Left lung (tissue), 10 donors: ENCODE data around the gene NSRP1. TPM values are rescaled to one million over a fixed set of nuclear protein-coding genes. Genes with fewer than 3 reads are reported as not detected.

Experiments
- ATAC-seq: fragments of 200-7000 bp; cut with Tn5 transposase; one replicate; pipeline ENCODE4 v1.9.1; 2020; ENCODE audit warnings: moderate library complexity
- DNase-seq, 4 donors: peaks; one replicate each; pipeline ENCODE4 v3.0.0-alpha.2; 2013 to 2020
- H3K27ac ChIP-seq, 2 donors: fragments of 200-600 bp; sonication (generic) in 1 of 2; one replicate each; pipeline versions ENCODE4 v1.5.0 to v1.8.0; 2020 to 2021
- H3K27me3 ChIP-seq, 2 donors: fragments of 200-600 bp; sonication (generic) in 1 of 2; one replicate each; pipeline versions ENCODE4 v1.5.0 to v1.8.0; 2020 to 2021
- H3K36me3 ChIP-seq, 2 donors: fragments of 200-600 bp; sonication (generic) in 1 of 2; one replicate each; pipeline versions ENCODE4 v1.5.0 to v1.8.0; 2020 to 2021
- H3K4me1 ChIP-seq, 2 donors: fragments of 200-600 bp; one replicate each; pipeline ENCODE4 v1.8.0; 2021
- H3K4me3 ChIP-seq, 2 donors: fragments of 200-600 bp; sonication (generic) in 1 of 2; one replicate each; pipeline versions ENCODE4 v1.5.0 to v1.8.0; 2020 to 2021; ENCODE audit warnings: mild to moderate bottlenecking in 1 of 2
- H3K9me3 ChIP-seq, 2 donors: fragments of 200-600 bp; sonication (generic) in 1 of 2; one replicate each; pipeline versions ENCODE4 v1.5.0 to v1.8.0; 2020 to 2021
- CTCF ChIP-seq, 2 donors: fragments of 200-600 bp; sonication (generic) in 1 of 2; IDR thresholded peaks; one replicate each; pipeline versions ENCODE4 v1.5.0 to v1.8.0; 2021; ENCODE audit warnings: antibody characterized with exemption in 2 of 2
- intact Hi-C, 2 donors: fragments of 100-400 bp; cut with DNase I; formaldehyde crosslinking; loops; one replicate each; pipeline versions ENCODE4 v1.11.2 to v1.14.2; 2022
- polyA plus RNA-seq, 6 donors: library from polyadenylated mRNA; unstranded; fragments of 120-200 nt; gene quantifications; one replicate each; pipeline ENCODE4 v1.2.1, GENCODE V29; 2013; ENCODE audit not compliant: insufficient read length in 6 of 6
- total RNA-seq, 2 donors: library from RNA; stranded (reverse); fragmentation: NEBNext Ultra II Directional; extraction: Animal tissue kit (Norgen Biotek cat#: 25700); gene quantifications; one replicate each; pipeline ENCODE4 v1.2.1, GENCODE V29; 2021
- donor health status: DM: no; HTN: yes; CAD: no.
- donor health status: DM: no; HTN: no; CAD: no.

NSRP1 gene
- total and polyA plus RNA-seq, 8 donors, result 17.7 to 42.8 (median 38.9) TPM

- intact Hi-C loops, result no loop called here
- TF ChIP-seq CTCF (IDR thresholded peaks at IDR 0.05), result no peak
- no peak overlapping the region for H3K4me3 ChIP-seq
- H3K27me3 ChIP-seq, result no peaks in the 10 kb centered on the region
- DNase-seq (no peak), ATAC-seq (no peak)
- H3K9me3 ChIP-seq, result no peaks in the 10 kb centered on the region
- H3K36me3 ChIP-seq, result peaks cover 0 to 24% of the 10 kb centered on the region in 2 donors
- H3K4me1 ChIP-seq, result no peaks in the 10 kb centered on the region
- H3K27ac ChIP-seq, result no peak overlapping the region
Observed at GRCh38 chr17:30155389-30155788, 38.8 kb downstream of the NSRP1 start.

- Histone ChIP-seq H3K27me3 (no peaks in the 10 kb centered on the region), H3K27ac (no peak overlapping the region), H3K36me3 (peaks cover 0 to 19% of the 10 kb centered on the region in 2 donors), H3K4me1 (peaks cover 0 to 5% of the 10 kb centered on the region in 2 donors), H3K4me3 (no peak overlapping the region), H3K9me3 (no peaks in the 10 kb centered on the region)
- intact Hi-C loops, result no loop called here
- TF ChIP-seq CTCF (IDR thresholded peaks at IDR 0.05), result no peak
- ATAC-seq (no peak), DNase-seq (no peak)
Observed at GRCh38 chr17:30158896-30159625, 42.4 kb downstream of the NSRP1 start.

- Histone ChIP-seq H3K27me3 (no peaks in the 10 kb centered on the region), H3K27ac (no peak overlapping the region), H3K9me3 (no peaks in the 10 kb centered on the region), H3K4me3 (no peak overlapping the region), H3K4me1 (peaks cover 0 to 5% of the 10 kb centered on the region in 2 donors), H3K36me3 (peaks cover 0 to 21% of the 10 kb centered on the region in 2 donors)
- ATAC-seq (no peak), DNase-seq (peak in 1 of 4 donors; percentile 1)
- intact Hi-C loops, result no loop called here
- TF ChIP-seq CTCF (IDR thresholded peaks at IDR 0.05), result no peak
Observed at GRCh38 chr17:30160419-30161172, 44.0 kb downstream of the NSRP1 start.

GRCh38 chr17:30161601-30162000 lies 45.0 kb downstream of the NSRP1 start:
- Histone ChIP-seq H3K27ac (no peak overlapping the region), H3K27me3 (no peaks in the 10 kb centered on the region), H3K4me1 (peaks cover 0 to 5% of the 10 kb centered on the region in 2 donors), H3K4me3 (no peak overlapping the region), H3K36me3 (peaks cover 0 to 21% of the 10 kb centered on the region in 2 donors), H3K9me3 (no peaks in the 10 kb centered on the region)
- TF ChIP-seq CTCF (IDR thresholded peaks at IDR 0.05), result no peak
- intact Hi-C loops, result no loop called here
- ATAC-seq (no peak), DNase-seq (no peak)

- H3K9me3 ChIP-seq, result no peaks in the 10 kb centered on the region
- peaks cover 0 to 5% of the 10 kb centered on the region in 2 donors for H3K4me1 ChIP-seq
- no peak overlapping the region for H3K27ac ChIP-seq
- intact Hi-C loops, result no loop called here
- no peaks in the 10 kb centered on the region for H3K27me3 ChIP-seq
- no peak for DNase-seq
- H3K4me3 ChIP-seq, result no peak overlapping the region
- ATAC-seq, result no peak
- TF ChIP-seq CTCF (IDR thresholded peaks at IDR 0.05), result no peak
- peaks cover 0 to 27% of the 10 kb centered on the region in 2 donors for H3K36me3 ChIP-seq
Observed at GRCh38 chr17:30164531-30164930, 47.9 kb downstream of the NSRP1 start.
